Activated T-cell treated with anti-CD3 and anti-CD28 coated beads for 4 hours (primary cell): ENCODE measurements around the gene PEX14.

ENCODE experiments used
- DNase-seq: peaks from one replicate; pipeline ENCODE4 v3.0.0-alpha.2; 2020

The PEX14 gene

DNA sequence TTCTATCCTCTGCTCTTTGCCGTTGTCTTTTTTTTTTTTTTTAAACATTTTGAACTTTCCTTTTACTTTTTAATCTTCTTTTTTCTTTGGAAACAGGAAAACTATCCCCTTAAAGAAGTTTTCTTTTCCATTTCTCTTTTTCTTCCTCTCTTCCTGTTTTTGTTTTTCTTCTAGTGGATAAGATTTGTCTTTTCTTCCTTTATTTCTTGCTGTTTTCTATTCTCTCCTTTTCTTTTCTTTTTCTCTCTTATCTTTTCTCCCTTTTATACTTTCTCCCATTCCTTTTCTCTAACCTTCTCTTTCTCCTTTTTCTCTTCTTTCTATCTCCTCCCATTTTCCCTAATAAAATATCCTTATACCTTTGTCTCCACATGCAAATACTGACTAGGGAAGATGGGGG, 46.2 kb downstream of the PEX14 start:
- DNase-seq = no peak

GRCh38 chr1:10521537-10522157, 46.9 kb downstream of the PEX14 start:
- no peak for DNase-seq

DNA sequence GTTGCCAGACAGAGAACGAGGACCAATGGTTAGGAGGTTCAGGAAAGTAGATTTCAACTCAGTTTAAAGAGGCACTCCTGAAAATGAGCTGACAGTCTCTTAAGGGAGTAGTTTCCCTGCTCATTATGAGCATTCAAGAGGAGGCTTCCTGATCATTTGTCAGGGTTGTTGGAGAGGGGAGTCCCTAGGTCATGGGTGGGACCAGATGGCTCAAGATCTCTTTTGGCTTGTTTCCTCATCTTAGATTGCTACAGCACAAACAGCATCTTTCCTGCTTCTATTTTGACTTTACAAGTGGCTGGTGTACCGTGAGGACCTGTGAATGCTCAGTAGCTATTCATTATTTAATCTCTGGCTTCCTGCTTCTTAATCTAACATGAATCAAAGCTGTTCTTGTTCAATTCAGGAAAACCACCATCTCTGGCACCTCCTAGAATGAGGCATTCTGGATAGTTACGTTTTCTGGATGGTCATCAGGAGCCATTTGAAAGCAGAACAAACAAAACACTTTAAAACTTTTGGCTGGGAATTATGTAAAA, 47.6 kb downstream of the PEX14 start:
- DNase-seq = no peak

DNA sequence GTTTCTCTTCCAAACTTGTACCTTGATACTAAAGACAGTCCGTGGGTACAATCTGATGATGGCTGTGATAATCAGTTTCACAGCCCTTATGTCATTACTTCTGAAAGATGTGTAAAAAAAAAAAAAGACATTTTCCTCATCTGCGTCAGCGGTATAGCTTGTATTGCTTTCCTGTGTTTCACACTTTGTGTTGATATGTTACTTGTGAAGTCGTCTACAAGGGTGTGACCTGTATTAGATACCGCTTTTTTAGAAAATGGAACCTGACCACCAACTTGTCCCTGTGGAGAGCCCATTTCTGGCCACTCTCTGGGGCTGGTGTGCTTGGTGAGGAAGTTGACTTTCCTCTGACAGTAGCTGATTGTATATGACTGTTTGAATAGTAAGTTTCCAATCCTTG, 50.5 kb downstream of the PEX14 start:
- DNase-seq = no peak

- DNase-seq = no peak
Observed at GRCh38 chr1:10528066-10529014, 53.6 kb downstream of the PEX14 start.

- DNase-seq = no peak
Observed at GRCh38 chr1:10529091-10529490, 54.3 kb downstream of the PEX14 start.

GRCh38 chr1:10529765-10530164, 55.0 kb downstream of the PEX14 start:
- no peak for DNase-seq

- DNase-seq = no peak
Observed at GRCh38 chr1:10530281-10530740, 55.6 kb downstream of the PEX14 start.

- DNase-seq = no peak
Observed at GRCh38 chr1:10530756-10531495, 56.2 kb downstream of the PEX14 start.

DNA sequence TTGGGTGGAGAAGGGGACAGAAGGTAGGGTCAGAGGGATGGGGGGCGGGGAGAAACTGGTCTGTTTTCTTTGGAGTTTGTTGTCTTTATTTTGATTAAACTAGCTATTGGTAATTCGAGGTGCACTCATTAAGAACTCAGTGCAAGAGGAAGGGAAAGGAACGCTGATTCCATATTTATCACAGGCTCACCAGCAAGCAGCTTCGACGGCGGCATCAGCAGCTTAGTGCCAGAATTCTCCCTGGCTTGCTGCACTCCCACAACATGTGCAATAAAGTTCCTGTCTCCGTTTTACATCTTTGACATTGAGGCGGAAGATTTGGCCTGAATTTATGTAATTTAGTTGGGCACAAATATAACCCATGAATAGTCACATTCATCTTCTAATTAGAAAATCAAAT, 57.6 kb downstream of the PEX14 start:
- DNase-seq = no peak

DNA sequence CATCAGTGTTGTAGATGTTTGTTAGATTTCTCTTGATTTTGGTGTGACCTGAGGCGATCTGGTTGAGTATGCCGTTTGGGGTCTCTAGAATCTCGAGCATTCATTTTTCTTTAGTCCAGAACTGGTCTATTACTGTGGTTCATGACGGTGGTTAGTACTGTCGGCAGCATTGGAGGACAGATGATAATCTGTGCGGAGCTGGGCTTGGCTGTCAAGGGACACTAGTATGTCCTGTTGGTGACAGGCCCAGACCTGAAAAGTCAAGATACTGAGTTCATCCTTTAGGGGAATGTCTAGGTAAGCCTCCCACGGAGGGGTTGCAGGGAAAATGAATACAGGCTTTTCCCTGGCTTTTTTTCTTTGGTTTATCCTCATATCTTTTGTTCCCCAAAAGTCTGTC, 59.8 kb downstream of the PEX14 start:
- no peak for DNase-seq

- DNase-seq = no peak
Observed at GRCh38 chr1:10536133-10536770, 61.5 kb downstream of the PEX14 start.

DNA sequence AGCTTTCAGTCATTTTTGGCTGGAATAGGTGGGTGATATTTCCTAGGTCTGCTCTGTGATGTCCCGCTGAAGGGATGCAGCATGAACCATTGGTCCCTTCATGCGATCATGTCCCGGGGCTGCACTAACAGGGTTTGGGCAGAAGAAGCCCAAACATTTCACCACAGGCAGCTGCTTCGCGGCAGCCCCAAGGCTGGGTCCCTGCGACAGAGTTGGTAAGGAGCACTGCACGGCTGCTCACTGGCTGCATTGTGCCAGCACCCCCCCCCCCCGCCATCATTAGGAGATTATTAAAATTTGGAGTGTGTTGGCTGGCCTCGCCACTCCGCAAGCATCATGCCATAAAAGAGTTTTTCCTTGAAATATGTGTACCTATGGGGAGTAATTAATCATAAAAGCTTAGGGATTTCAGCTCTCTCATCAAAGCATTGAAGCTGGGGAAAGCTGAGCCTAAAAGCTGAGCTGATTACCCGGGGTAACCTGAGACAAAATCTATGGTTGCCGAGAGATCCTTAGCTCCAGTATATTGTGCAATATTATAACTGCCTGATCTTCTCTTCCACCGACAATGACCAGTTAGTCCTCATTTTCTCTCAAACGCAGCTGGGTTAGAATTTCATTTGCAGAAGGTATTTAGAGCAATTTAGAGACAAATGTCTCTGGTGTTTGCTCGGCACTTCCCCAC, 62.5 kb downstream of the PEX14 start:
- DNase-seq = no peak

DNA sequence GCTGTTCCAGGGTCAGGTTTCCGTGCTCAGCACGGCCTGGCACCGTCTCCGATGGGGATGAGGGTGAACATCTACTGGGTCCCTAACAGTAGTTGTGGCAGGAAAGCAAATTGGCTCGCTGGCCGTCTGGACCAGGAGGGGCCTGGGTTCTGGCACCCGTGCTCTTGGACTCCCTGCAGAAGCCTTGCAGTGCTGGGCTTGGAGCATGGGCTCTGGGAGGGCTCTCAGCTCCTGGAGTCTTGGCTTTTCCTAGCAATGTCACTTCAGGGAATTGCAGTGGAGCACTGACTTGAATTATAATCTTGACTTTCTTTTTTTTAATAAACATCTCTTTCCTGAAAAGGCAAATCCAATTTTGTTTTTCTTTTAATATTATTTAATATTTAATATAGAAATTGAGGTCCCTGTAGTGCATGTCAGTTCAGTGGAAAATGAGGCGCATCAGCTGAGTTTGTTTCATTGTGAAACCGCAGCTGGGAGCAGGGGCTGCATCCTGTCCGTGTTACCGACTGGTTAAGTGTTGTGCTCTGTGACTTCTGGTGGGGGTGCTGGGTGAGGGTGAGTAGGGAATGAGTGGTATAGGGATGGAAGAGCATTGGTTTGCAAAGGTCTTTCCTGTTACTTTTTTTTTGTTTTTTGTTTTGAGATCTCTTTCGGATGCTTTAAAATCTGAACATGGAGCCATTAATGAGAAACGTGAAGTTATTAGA, 64.1 kb downstream of the PEX14 start:
- DNase-seq = no peak

DNA sequence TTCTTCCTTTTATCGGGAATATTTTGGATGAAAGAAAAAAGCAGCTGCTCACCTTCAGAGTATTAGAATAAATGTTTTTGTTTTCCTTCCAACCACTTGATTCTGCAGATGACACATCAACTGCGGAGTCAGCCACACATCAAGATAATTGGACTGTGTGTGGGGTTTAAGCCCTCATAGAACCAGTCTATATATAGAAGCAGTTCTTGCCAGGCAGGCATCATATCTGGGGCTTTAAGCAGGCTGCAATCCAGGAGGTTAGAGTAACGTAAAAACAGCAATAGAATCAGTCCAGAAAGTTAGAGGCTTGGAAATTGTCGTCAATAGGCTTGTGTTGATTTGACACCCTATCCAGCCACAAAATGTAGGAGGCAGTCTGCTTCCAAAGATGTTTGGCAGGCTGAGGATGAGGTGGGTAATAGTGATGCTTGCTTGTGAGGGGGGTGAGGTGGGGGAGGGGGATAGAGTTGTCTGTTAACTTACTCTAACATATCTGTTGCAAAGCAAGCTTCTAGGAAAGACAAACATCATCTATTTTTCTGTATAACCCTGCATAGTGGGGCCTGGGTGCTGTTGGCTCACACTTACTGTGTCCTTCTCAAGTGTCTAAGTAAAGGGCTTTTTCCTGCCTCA, 64.8 kb downstream of the PEX14 start:
- DNase-seq = no peak

GRCh38 chr1:10540277-10541005, 65.7 kb downstream of the PEX14 start:
- DNase-seq = no peak

- no peak for DNase-seq
Observed at GRCh38 chr1:10541286-10541685, 66.5 kb downstream of the PEX14 start.

- no peak for DNase-seq
Observed at GRCh38 chr1:10544239-10544638, 69.5 kb downstream of the PEX14 start.

DNA sequence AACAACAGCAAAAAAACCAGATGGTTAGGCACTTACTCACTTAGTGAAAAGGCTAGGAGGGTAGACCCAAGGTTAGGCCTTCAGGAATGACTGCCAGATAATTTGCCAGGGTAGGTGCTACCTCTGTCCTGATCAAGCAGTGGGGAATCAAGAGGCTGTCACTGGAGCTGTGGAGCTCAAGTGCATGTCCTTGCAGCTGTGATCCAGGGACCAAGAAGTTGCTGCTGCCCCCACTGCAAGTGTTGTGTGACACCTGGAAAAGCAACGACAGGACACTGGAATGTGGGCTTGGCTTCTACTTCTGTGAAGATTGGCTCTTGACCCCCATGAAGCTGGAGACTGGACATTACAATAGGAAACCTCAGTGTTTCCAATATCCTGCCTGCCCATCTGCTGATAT, 72.1 kb downstream of the PEX14 start:
- DNase-seq = no peak
